Measurements from ENCODE around the gene YY1AP1.

DNA sequence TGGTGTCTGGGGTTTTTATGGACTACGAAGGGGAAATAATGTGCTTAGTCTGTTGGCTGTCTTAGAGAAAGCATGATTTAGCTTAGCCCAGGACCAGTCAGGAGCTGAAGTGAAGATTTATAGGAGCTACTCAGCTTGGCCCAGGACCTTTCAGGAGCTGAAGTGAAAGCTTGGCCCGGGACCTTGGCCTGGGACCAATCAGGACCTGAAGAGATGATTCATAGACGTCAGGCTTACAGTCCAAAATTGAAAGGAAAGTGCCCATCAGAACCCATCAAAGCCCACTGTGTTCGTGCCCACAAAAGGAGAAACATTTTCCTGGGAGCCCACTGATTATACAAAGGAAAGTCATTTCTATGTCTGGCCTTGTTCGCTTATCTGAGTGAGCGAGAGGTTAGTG, 42.9 kb downstream of the YY1AP1 start:
- TF ChIP-seq, protein P1, sequence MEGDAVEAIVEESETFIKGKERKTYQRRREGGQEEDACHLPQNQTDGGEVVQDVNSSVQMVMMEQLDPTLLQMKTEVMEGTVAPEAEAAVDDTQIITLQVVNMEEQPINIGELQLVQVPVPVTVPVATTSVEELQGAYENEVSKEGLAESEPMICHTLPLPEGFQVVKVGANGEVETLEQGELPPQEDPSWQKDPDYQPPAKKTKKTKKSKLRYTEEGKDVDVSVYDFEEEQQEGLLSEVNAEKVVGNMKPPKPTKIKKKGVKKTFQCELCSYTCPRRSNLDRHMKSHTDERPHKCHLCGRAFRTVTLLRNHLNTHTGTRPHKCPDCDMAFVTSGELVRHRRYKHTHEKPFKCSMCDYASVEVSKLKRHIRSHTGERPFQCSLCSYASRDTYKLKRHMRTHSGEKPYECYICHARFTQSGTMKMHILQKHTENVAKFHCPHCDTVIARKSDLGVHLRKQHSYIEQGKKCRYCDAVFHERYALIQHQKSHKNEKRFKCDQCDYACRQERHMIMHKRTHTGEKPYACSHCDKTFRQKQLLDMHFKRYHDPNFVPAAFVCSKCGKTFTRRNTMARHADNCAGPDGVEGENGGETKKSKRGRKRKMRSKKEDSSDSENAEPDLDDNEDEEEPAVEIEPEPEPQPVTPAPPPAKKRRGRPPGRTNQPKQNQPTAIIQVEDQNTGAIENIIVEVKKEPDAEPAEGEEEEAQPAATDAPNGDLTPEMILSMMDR (IDR thresholded peaks at IDR 0.05 in 8 of 11, conservative IDR thresholded peaks at IDR 0.05 in 3 of 11): no peak
- TF ChIP-seq POLR2A (IDR thresholded peaks at IDR 0.05): no peak

Data from spleen (tissue), 7 donors.